Measurements from ENCODE around the gene RCHY1. TPM values are rescaled to one million over a fixed set of nuclear protein-coding genes. Genes with fewer than 3 reads are reported as not detected.

RCHY1 gene
- total RNA-seq, 1 donor from 2014 or later: 35.3 TPM

GRCh38 chr4:75434105-75434504, 80.1 kb downstream of the RCHY1 start:
- Mint-ChIP-seq H3K27ac (ENCODE audit: unreplicated experiment) (no peak overlapping the region), H3K4me3 (ENCODE audit: unreplicated experiment) (no peak overlapping the region), H3K36me3 (ENCODE audit: low read depth, unreplicated experiment) (no peaks in the 10 kb centered on the region), H3K9me3 (ENCODE audit: unreplicated experiment) (peaks cover 11% of the 10 kb centered on the region), H3K27me3 (ENCODE audit: low read depth, unreplicated experiment) (peaks cover 2% of the 10 kb centered on the region), H3K4me1 (ENCODE audit: low read depth, unreplicated experiment) (no peaks in the 10 kb centered on the region)
- no peak overlapping the region for H3K9ac ChIP-seq (ENCODE audit: low read length)
- H3K4me1 ChIP-seq (ENCODE audit: insufficient read depth, low read length): no peaks in the 10 kb centered on the region
- no peaks in the 10 kb centered on the region for H3K9me3 ChIP-seq (ENCODE audit: insufficient read depth, low read depth, low read length)
- H3K36me3 ChIP-seq (ENCODE audit: insufficient read depth, low read length): no peaks in the 10 kb centered on the region
- H2AFZ ChIP-seq (ENCODE audit: low read depth, low read length): no peak overlapping the region
- no peaks in the 10 kb centered on the region for H3K27me3 ChIP-seq (ENCODE audit: insufficient read depth, low read length)
- no peaks in the 10 kb centered on the region for H4K20me1 ChIP-seq (ENCODE audit: insufficient read depth, low read length)
- no peak overlapping the region for H3K4me3 ChIP-seq (ENCODE audit: insufficient read depth, low read depth, low read length)
- H3K27ac ChIP-seq (ENCODE audit: low read depth, low read length): no peak overlapping the region
- DNase-seq (ENCODE audit: low read depth) (no peak), FAIRE-seq (no peak)
- no peak for TF ChIP-seq EZH2 (IDR thresholded peaks at IDR 0.05; ENCODE audit: insufficient read depth, low read length)
- TF ChIP-seq CTCF (IDR thresholded peaks at IDR 0.05; ENCODE audit: insufficient read depth, low read depth, low read length): no peak
- no peaks in the 10 kb centered on the region for H3K79me2 ChIP-seq (ENCODE audit: insufficient read depth, low read length)
- H3K4me2 ChIP-seq (ENCODE audit: low read length): no peak overlapping the region

- H3K4me3 Mint-ChIP-seq (ENCODE audit: unreplicated experiment): no peak overlapping the region
- peaks cover 11% of the 10 kb centered on the region for H3K9me3 Mint-ChIP-seq (ENCODE audit: unreplicated experiment)
- H3K4me1 ChIP-seq (ENCODE audit: insufficient read depth, low read length): no peaks in the 10 kb centered on the region
- H3K27ac Mint-ChIP-seq (ENCODE audit: unreplicated experiment): no peak overlapping the region
- H3K27me3 ChIP-seq (ENCODE audit: insufficient read depth, low read length): no peaks in the 10 kb centered on the region
- H2AFZ ChIP-seq (ENCODE audit: low read depth, low read length): no peak overlapping the region
- no peak for DNase-seq (ENCODE audit: low read depth)
- TF ChIP-seq CTCF (IDR thresholded peaks at IDR 0.05; ENCODE audit: insufficient read depth, low read depth, low read length) (peak; percentile 19), EZH2 (IDR thresholded peaks at IDR 0.05; ENCODE audit: insufficient read depth, low read length) (no peak)
- no peaks in the 10 kb centered on the region for H3K79me2 ChIP-seq (ENCODE audit: insufficient read depth, low read length)
- no peaks in the 10 kb centered on the region for H4K20me1 ChIP-seq (ENCODE audit: insufficient read depth, low read length)
- no peaks in the 10 kb centered on the region for H3K36me3 ChIP-seq (ENCODE audit: insufficient read depth, low read length)
- FAIRE-seq: no peak
- H3K36me3 Mint-ChIP-seq (ENCODE audit: low read depth, unreplicated experiment): no peaks in the 10 kb centered on the region
- H3K27ac ChIP-seq (ENCODE audit: low read depth, low read length): no peak overlapping the region
- H3K9me3 ChIP-seq (ENCODE audit: insufficient read depth, low read depth, low read length): no peaks in the 10 kb centered on the region
- no peak overlapping the region for H3K4me2 ChIP-seq (ENCODE audit: low read length)
- no peaks in the 10 kb centered on the region for H3K4me1 Mint-ChIP-seq (ENCODE audit: low read depth, unreplicated experiment)
- H3K27me3 Mint-ChIP-seq (ENCODE audit: low read depth, unreplicated experiment): peaks cover 2% of the 10 kb centered on the region
- H3K4me3 ChIP-seq (ENCODE audit: insufficient read depth, low read depth, low read length): no peak overlapping the region
- no peak overlapping the region for H3K9ac ChIP-seq (ENCODE audit: low read length)
Observed at GRCh38 chr4:75432683-75433082, 81.5 kb downstream of the RCHY1 start.

- Histone ChIP-seq H2AFZ (ENCODE audit: low read depth, low read length) (no peak overlapping the region), H3K9me3 (ENCODE audit: insufficient read depth, low read depth, low read length) (no peaks in the 10 kb centered on the region), H3K79me2 (ENCODE audit: insufficient read depth, low read length) (no peaks in the 10 kb centered on the region), H4K20me1 (ENCODE audit: insufficient read depth, low read length) (no peaks in the 10 kb centered on the region), H3K27me3 (ENCODE audit: insufficient read depth, low read length) (no peaks in the 10 kb centered on the region), H3K4me1 (ENCODE audit: insufficient read depth, low read length) (no peaks in the 10 kb centered on the region), H3K4me3 (ENCODE audit: insufficient read depth, low read depth, low read length) (no peak overlapping the region), H3K4me2 (ENCODE audit: low read length) (no peak overlapping the region), H3K9ac (ENCODE audit: low read length) (no peak overlapping the region), H3K36me3 (ENCODE audit: insufficient read depth, low read length) (no peaks in the 10 kb centered on the region), H3K27ac (ENCODE audit: low read depth, low read length) (no peak overlapping the region)
- no peaks in the 10 kb centered on the region for H3K36me3 Mint-ChIP-seq (ENCODE audit: low read depth, unreplicated experiment)
- FAIRE-seq (no peak), DNase-seq (ENCODE audit: low read depth) (no peak)
- H3K27ac Mint-ChIP-seq (ENCODE audit: unreplicated experiment): no peak overlapping the region
- no peak for TF ChIP-seq CTCF (IDR thresholded peaks at IDR 0.05; ENCODE audit: insufficient read depth, low read depth, low read length)
- no peak for TF ChIP-seq EZH2 (IDR thresholded peaks at IDR 0.05; ENCODE audit: insufficient read depth, low read length)
- peaks cover 6% of the 10 kb centered on the region for H3K9me3 Mint-ChIP-seq (ENCODE audit: unreplicated experiment)
- peaks cover 2% of the 10 kb centered on the region for H3K27me3 Mint-ChIP-seq (ENCODE audit: low read depth, unreplicated experiment)
- H3K4me1 Mint-ChIP-seq (ENCODE audit: low read depth, unreplicated experiment): no peaks in the 10 kb centered on the region
- H3K4me3 Mint-ChIP-seq (ENCODE audit: unreplicated experiment): no peak overlapping the region
Observed at GRCh38 chr4:75429208-75429607, 85.0 kb downstream of the RCHY1 start.

Other genes starting within 250 kb of the RCHY1 start
- gene THAP6, start 70 bp upstream of the RCHY1 start, total RNA-seq: 17.0 and 20.6 TPM in 2 replicates
- 55.3 TPM in 2 replicates for gene ODAPH, start 41.7 kb upstream of the RCHY1 start, total RNA-seq
- 3.7 and 4.7 TPM in 2 replicates for gene CDKL2, start 116.1 kb upstream of the RCHY1 start, total RNA-seq
- gene G3BP2, start 159.0 kb upstream of the RCHY1 start, total RNA-seq: 281 and 285 TPM in 2 replicates
- gene USO1, start 210.2 kb upstream of the RCHY1 start, total RNA-seq: 104 and 105 TPM in 2 replicates